Activated CD4-positive, alpha-beta T cell treated with anti-CD3 and anti-CD28 coated beads for 1 hour (primary cell): ENCODE data around the gene NYAP2.

Experiments used
- DNase-seq: peaks from one replicate; pipeline ENCODE4 v3.0.0-alpha.2; 2020

The NYAP2 gene

DNA sequence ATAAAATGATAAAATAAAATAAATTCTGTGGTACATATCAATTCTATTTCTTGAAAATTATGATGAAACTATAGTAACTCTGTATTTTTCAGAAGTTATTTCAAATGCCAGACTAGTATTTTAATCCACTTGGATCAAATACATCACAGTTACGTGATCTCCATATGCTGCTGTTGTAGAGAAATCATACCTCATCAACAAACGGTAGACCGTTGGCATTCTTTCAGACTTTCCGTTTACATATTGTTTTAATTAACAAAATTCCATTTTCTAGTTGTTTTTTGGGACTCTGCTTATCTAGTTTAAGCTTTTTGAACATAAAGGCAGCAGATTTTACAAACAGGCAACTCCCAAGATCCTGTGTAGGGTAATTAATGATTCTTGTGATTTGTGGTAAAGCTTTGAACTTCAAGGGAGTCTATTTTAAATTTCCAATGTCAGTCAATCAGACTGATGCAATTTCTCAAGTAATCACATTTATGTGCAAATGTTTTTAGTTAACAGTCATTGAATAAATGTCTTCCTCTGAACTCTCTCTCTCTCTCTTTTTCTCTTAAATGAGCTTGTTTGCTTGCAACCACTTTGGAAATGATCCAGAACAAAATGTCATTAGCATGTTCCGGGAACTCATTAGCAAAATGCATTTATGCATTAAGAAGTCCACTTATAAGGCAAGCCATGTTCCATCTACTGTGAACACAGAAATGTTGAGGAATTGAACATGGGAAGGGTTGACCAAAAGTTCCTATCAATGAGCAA lies 31.8 kb downstream of the NYAP2 start:
- DNase-seq, result no peak

DNA sequence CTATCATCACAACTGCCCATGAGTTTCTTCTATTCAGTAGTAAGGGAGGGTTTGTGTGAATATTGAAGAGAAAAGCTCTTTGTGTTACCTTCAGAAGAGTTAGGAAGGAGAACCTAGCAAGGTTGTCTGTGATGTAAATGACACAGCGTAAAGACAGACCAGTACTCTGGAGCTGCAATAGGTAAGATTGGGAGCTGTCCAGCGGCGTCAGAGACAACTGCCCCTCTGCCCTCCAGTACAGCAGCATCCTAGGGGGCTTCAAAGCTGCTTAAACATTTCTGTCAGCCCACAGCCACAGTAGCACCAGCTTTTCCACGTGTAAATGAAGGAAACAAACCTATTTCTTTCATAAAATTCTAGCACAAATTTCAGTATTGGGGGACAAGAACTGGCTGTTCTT lies 34.5 kb downstream of the NYAP2 start:
- no peak for DNase-seq

DNA sequence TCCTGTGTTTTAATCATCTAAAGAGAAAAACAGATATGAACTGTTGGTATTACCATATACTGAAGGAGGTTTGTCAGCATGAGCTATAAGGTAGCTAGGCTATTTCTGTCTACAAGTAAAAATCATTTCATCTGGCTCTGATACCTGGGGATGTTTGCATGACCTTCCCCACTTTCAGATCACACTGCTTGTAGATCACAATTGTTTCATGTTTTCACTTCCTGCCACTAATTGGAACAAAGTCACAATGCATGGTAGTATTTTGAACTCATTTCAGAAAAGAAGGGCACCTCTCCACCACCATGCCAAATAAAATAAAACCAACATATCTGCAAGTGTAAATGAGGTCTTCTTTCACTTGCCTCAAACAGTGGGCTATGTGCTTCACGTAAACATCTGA lies 37.8 kb downstream of the NYAP2 start:
- DNase-seq, result no peak

DNA sequence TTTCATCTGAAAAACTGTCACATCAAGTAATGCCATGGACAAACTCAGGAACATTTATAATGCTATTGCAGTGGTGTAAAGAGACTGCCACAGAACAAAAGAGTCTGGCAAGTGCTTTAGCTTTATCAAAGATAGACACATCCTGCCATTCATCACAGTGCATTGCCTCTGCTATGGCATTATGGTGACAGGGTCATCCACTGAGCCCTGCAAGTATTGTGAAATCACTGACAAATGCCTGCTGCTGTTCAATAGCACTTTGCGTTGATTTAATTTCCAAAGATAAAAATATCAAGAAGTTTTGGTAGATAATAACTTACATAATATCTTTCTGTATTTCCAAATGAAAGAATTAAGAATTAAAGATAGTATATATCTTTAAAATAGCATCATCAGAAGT lies 38.7 kb downstream of the NYAP2 start:
- DNase-seq, result no peak

DNA sequence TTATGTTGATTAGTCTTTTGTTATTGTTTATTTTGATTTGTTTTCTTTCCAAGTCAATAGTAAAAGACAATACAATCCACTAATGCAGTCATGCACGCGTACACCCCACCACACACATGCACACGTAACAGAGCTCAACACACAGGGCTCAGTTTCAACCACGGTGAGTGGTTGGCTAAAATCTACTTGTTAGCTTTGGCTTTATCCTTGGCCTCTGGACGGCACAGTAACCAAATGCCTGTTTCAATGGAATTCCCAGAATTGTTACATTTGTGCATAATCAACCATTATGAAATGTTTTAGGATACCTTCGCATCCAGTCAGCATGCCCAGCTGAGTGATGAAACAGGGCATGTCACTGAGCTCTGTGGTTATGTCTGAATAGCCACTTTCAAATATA lies 53.2 kb downstream of the NYAP2 start:
- no peak for DNase-seq

DNA sequence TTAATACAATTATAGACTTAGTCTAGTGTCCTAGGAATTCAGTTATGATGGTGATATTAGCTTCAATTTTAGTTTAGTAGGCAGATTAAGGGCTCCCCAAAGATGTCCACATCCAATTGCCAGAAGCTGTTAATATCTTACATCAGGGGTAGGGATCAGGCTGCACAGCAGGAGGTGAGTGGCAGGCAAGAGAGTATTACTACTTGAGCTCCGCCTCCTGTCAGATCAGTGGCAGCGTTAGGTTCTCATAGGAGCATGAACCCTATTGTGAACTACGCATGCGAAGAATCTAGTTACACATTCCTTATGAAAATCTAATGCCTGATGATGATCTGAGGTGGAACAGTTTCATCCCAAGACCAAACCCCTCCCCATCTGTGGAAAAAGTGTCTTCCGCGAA lies 54.9 kb downstream of the NYAP2 start:
- DNase-seq, result no peak

DNA sequence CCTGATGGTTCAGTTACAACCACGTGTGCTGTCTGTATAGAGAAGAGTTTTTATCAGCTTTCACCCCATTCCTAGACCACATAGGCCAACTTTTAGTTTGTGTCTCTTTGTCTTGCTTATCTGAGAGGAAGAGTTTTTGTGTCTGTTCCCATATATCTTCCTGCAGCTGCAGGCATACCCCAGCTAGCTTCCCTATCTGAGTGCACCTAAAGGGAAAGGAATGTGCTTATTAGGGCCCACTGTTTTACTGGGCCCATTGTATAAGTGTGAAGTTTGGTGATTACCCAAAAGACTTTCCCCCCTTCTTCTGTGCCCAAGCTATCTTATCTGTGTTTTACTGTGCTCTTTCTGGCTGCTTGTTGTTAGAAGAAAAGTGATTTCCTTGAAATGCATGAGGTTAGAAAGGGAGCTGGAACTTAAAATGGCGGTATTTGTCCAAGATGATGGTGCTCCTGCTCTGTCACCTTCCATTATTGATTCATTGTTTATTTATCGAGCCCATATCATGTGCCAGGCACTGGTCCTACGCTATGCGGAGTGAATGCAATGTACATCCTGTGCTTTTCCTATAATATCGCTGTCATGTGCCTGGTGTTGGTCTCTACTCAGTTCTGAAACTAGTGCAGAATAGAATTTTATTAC lies 57.2 kb downstream of the NYAP2 start:
- no peak for DNase-seq

DNA sequence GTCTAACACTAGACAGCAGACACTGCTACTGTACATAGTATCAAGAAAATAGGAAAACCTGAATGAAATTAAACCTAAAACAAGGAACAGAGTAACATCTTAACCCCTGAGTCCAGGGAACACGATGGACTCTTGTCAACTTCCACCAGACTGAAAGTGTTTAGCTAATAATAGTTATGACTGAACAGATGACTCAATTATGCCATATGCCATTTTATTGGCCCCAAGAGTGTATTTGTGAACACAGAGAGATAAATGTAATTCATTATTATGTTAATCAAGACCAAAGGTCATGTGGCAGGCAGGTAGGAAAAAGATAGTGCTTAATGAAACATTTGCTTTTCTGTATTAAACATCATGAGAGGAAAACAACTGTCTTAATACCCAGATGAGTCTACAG lies 58.0 kb downstream of the NYAP2 start:
- DNase-seq, result no peak

DNA sequence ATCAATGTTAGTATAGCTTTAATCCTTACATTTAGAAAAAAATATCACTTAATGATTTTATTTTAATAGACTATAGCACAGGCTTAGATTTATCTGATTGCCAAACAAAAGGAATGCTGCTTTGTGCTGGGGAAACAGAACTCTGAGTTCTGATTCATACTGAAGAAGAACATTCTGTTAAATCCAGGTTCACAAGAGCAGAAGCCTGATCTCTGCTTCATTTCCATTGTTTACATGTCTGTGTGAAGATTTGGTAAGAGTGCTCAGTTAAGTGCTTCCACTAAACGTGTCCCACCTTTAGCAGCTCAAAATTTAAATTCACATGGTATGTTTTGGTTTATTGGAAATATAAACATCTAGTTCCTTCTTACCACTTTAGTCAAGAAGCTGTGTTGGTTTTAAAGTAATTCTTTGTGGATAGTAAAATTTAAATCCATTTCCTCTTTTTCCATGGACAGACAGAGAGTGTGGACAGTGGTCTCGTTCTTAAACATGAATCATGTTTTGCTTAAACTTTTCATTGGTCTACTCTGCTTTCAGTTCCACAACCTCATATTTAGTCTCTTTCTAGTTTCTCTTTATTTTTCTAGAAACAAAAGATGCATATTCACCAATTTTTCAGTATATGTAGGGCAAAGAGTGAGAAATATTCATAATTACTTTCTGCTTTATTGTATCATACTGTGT lies 59.1 kb downstream of the NYAP2 start:
- no peak for DNase-seq

DNA sequence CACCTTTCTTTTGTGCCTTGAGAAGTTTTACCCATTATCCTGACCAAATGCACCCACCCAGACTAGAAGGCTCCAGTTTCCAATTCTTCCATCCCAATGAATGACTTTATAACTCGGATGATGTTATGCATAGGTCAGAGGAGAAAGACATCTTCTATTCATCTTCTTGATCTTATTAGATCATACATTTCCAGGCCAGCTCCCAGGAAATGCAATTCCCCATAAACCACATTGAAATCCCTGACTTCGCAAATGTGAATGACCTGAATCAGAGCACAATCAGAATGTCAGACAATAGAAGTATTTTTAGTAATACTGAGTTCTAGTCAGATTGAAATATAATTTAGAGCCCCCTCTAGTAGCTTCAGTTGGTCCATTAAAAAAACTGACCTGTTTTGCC lies 62.9 kb downstream of the NYAP2 start:
- no peak for DNase-seq

DNA sequence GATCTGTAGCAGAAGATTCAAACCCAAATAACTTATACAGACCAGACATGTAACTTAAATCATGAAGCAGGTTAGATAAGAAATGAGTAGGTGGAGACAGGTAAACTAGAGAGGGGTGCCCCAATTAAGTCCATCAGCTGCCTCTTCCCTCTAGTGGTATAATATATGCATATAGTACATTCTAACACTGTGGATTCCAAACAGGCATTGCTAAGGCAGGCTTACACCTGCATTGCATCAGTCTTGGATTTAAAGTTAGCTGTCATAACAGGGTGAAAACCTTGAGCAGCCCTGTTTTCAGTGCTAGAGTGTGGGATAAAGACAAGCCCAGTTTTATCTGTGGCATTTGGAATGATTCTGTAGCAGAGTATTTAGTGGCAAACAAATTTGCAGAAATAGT lies 63.4 kb downstream of the NYAP2 start:
- no peak for DNase-seq

DNA sequence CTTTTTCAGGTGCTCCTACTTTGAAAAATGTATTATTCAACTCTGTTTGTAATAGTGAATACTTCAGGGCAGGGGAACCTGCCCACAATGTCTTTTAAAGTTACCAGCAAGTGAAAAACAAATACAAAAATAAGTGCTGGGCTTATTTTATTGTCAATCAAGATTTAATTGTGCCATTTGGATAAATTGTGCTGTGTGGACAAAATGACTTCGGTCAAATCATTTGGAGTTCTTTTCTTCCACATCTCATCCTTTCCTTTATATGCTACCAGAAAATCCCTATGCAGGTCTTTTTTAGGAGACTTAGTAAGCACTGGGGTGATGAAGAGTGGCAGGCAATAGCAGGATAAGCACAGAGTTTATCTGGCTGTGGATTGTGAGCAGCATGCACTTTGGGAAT lies 63.9 kb downstream of the NYAP2 start:
- no peak for DNase-seq

DNA sequence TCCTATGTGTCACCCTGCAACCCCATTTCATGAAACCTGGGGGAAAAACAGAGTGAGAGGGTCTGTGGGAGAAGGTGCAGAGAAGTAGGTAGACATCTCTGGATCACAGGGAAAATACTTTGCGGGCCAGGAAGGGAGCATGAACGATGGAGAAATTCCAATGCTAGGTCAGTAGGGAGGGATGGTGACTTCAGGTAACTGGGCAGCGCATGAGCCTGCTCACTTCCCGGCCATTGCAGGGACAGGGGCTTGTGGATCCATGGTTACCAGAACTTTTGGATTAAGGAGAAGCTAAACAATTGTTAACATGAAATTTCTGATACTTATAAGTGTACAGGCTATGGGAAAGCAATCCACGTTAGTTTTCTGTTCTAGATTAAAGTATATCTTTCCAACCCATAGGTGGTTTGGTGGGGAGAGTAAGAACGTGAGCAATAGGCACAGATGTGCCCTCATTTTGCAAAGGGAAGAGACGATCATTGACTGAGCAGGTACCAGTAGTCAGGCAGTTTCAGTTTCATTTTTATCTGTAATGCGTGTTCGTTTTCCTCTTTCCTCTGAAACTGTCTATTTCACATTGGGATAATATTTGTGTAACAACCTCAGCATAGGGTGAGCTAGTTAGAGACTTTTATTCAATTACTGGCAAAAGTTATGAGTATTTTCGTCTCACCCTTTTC lies 65.0 kb downstream of the NYAP2 start:
- no peak for DNase-seq

DNA sequence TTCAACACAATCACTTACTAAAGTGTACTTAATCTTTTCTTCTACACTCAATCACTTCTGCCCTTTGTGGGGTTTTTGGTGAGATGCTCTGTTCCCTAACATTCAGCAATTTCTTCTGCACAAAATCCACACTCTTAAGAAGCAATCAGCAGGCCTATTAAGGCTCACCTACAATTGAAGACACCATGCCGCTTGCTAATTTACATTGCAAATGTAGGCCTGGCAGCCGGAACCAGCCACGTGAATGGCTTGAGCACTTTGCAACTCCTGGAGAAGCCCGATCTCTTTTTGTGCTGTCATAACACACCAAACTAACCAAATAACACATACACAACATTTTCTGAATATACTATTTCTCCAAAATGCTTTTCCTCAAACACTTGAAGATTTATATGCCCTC lies 66.3 kb downstream of the NYAP2 start:
- DNase-seq, result no peak

DNA sequence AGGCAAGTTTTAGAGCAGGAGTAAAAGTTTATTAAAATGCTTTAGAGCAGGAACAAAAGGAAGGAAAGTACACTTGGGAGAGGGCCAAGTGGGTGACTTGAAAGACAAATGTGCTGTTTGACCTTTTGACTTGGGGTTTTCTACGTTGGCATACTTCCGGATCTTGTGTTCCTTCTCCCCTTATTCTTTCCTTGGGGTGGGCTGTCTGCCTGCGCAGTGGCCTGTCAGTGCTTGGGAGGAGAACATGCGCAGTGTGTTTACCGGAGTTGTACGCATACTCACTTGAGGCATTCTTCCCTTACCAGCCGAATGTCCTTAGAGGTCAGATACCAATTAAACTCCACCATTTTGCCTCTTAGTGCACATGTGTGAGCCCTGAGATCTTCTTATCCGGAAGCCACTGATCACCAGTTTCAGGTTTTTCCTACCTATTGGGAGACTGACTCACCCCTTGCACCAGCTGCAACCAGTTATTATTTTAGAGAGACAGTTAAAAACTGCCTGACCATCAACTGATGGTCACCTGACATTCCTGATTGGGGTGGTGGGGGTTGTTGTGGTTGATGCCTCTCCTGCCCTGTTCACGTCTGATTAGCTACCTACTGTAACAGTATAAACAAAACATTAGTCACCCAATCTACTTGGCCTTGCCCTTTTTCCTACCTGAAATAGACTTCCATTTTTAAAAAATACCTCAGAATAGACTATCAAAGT lies 67.5 kb downstream of the NYAP2 start:
- no peak for DNase-seq

DNA sequence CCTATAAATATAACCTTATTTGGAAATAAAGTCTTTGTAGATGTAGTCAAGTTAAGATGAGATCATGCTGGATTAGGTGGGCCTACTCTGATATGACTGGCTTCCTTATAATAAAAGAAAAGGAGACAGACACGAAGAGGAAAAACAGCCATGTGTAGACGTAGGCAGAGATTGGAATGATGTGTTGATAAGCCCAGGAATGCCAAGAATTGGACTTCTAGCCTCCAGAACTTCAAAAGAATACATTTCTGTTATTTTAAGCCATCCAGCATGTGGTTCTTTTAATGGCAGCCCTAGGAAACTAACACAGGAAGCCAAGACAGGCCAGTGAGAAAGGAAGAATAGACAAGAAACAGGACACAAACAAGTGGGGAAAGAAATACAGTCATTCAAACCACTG lies 68.6 kb downstream of the NYAP2 start:
- no peak for DNase-seq

DNA sequence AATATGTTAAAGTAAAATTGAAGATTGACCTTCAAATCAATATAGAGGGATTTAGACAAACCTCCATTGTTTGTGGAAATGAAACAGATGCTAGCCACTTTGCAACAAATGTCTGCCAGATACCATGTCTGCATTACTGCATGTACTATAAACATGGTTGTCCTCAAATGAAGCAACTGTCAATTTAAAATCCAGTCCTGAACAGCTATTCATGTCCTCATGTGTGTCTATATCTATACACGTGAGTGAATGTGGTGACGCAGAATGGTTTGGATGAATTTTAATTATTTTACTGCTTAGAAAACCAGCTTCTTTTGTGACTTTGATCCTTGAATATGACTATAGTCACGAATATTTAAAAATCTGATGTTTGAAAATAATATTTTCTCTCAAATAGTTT lies 71.5 kb downstream of the NYAP2 start:
- no peak for DNase-seq

DNA sequence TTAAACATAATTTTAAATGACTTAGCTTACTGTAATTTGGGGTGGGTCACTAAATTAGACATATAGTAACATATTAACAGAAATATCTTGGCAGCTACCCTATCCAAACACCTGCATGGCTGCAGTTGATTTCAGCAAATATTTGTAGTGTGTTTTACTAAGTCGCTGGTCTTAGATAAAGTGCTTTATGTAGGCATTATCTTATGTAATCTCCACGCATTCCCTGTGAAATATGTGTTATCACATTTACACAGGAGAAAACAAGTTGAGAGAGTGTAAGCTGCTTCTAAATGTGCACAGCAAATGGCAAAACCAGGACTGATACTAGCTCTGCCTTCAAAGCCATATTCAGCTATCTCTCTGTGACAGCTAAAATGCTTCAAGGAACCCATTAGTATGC lies 72.0 kb downstream of the NYAP2 start:
- DNase-seq, result no peak

DNA sequence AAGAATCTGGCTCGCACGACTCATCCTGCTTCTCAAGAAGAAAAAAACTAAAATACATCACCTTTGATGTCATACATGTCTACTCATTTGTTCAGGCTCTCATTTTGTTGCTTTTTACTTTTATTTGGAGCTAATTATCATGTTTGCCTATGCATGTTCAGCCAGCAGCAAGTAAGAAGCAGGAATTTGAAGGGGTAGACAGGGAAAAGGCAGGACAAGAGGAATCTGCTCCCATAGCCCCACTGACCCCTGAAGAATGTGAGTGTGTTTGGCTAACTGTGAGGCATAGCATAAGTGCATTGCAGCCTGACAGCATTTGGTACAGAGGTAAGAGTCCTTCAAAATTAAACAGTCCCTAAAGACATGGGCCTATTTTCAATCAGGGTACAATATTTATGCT lies 72.7 kb downstream of the NYAP2 start:
- no peak for DNase-seq

DNA sequence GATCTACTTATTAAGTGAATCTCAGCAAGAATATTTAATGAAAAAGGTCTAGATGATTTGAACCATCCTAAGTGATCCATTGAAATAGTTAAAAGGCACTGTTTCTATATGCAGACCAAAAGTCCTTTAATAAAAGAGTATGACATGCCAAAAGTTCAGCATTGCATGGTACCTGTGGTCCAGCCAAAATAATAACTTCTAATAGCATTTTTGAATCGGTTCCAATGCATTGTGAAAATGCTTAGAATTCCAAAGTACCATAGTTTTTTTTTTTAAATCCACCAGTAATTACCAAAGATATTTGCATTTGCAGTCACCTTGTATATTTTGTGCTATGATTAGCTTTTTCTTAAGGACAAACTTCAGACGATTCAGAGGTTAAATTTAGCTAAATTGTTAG lies 79.9 kb downstream of the NYAP2 start:
- DNase-seq, result no peak

DNA sequence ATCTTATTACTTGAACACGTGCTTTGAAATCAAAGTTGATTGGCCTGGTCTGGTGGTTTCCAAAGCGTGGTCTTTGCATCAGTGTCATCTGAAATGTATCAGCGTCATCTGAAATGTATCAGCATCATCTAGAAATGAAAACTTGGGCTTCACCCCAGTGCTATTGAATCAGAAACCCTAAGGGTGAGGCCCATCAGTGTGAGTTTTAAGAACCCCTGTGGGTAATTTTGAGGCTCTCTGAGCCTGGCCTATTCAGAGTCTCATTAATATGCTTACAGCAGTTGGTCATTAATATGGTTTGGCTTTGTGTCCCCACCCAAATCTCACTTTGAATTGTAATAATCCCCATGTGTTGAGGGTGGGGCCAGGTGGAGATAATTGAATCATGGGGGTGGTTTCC lies 85.2 kb downstream of the NYAP2 start:
- DNase-seq, result no peak

DNA sequence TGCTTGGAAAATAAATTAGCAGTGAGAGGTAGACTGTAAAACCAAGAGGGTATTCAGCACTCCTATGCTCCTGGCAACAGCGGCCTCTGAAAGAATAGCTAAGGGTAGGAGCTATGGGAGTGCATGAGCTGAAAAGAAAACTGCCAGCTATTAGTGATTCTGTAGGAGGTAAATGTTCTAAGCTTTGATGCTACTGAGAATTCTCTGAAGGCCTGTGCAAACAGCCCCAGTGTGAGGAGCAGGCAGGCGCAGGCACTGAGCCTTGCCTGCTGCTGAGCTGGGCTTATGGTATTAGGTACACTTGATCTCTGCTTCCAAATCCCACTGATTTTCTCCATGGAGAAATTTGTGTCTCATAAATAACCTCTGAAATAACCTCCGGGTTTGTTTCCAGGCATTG lies 86.7 kb downstream of the NYAP2 start:
- DNase-seq, result no peak

DNA sequence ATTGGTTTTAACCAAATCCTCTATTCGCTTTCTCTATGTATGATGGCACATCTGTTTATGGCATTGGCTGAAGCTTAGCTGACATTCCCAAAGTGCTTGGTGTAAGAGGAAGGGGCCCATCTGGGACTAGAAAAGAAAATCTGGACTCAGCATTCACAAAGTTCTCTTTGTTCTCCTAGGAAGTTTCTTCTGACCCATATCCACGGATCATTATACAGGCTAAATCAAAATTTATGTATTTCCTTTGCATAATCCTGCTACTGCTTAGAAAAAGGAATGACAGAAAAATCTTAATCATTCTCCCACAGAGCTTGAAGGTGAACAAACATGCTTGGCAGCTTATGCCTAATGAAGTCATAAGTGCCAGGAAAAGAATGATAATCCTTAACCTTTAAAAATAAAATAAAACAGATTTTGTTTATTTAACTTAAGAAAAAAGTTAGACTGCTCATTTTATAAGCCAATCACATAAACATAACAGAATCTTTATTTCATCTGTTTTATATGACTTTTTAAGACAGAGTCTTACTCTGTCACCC lies 88.4 kb downstream of the NYAP2 start:
- no peak for DNase-seq
